Measurements from ENCODE around the gene SNX32.
"Not testable (repeated sequence)": the region's sequence is repeated elsewhere in the genome, so short reads cannot be mapped to it uniquely, and the experiment has no call there.

Gene SNX32

DNA sequence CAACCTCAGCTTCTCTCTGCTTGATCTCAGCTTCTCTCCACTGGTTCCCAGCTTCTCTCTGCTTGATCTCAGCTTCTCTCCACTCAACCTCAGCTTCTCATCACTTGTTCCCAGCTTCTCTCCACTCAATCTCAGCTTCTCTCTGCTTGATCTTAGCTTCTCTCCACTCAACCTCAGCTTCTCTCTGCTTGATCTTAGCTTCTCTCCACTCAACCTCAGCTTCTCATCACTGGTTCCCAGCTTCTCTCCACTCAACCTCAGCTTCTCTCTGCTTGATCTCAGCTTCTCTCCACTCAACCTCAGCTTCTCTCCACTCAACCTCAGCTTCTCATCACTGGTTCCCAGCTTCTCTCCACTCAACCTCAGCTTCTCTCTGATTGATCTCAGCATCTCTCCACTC, 1.5 kb upstream of the SNX32 start:
- DNase-seq = not testable (repeated sequence)

DNA sequence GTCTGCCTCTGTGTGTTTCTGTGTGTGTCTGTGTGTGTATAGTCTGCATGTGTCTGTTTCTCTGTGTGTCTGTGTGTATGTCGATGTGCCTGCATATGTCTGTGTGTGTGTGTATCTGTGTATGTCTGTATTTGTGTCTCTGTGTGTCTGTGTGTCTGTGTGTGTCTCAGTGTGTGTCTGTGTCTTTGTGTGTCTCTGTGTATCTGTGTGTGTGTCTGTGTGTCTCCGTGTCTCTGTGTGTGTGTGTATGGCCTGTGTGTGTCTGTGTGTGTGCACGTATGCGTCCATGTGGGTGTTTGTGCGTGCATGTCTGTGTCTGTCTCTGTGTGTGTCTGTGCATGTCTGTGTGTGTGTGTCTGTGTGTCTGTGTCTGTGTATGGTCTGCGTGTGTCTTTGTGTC, 439 bp downstream of the SNX32 start:
- no peak for DNase-seq

DNA sequence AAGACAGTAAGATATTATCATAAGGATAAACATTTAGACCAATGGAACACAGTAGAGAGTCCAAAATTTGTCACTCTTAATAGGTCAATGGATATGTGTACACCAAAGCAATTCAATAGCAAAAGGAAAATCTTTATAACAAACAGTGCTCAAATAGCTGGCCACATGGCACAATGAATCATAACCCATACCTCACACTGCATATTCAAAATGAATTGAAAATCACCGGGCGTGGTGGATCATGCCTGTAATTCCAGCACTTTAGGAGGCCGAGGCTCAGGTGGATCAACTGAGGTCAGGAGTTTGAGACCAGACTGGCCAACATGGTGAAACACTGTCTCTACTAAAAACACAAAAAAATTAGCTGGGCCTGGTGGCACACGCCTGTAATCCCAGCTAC, 8.4 kb downstream of the SNX32 start:
- DNase-seq = no peak

DNA sequence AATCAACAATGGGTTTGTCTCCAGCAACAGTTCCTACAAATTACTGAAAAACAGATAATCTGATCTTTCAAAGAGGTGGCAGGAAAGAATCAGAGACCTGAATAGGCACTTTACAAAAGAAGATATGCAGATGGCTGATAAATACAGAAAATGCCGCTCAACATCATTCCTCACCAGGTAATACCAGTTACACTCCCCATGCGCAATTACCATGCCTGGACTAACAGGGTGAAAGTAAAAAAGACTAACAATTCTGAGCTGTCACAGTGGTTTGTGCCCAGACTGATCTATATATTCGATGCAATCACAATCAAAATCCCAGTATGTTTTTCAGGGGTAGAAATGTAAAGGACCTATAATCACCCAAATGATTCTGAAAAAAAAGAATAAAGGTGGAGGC, 10.0 kb downstream of the SNX32 start:
- DNase-seq = no peak

DNA sequence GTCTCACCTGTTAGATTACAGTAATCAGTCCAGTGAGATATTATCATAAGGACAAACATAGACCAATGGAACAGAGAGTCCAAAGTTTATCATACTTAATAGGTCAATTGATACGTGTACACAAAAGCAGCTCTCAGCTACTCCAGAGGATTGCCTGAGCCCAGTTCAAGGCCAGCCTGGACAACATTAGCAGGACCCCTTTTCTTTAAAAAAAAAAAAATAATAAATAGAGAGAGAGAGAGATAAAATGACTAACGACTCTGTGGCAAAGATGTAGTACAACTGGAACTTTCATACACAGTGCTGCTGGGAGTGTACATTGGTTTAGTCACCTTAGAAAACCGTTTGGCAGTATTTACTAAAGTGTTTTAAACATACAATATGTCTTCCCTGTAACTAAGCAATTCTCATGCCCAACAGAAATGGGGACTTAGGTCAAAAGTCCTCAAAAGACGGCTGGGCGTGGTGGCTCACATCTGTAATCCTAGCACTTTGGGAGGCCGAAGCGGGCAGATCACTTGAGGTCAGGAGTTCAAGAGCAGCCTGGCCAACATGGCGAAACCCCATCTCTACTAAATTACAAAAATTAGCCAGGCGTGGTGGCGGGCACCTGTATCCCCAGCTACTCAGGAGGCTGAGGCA, 10.6 kb downstream of the SNX32 start:
- DNase-seq = no peak

DNA sequence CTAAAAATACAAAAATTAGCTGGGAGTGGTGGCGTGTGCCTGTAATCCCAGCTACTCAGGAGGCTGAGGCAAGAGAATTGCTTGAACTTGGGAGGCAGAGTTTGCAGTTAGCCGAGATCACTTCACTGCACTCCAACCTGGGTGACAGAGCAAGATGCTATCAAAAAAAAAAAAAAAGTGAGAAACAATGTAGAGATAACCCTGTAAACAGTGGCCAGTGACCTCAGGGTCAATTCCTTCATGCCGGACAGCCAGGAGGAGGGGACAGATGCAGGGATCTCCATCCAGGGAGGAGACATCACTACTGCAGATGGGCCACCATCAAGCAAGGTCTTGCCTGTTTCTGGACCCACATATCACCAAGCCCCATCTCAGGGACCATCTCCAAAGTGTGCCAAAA, 14.0 kb downstream of the SNX32 start:
- no peak for DNase-seq

DNA sequence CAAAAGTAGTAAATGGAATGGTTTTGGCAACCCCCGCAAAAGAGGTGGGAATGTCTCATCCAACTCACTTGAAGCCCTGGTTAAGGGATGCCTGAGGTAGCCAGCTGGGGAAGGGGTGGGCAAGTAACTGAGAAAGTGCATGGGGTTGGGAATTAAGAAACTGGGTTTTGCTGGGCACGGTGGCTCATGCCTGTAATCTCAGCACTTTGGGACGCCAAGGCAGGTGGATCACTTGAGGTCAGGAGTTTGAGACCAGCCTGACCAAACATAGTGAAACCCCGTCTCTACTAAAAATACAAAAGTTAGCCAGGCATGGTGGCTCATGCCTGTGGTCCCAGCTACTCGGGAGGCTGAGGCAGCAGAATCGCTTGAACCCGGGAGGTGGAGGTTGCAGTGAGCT, 14.9 kb downstream of the SNX32 start:
- DNase-seq = not testable (repeated sequence)

DNA sequence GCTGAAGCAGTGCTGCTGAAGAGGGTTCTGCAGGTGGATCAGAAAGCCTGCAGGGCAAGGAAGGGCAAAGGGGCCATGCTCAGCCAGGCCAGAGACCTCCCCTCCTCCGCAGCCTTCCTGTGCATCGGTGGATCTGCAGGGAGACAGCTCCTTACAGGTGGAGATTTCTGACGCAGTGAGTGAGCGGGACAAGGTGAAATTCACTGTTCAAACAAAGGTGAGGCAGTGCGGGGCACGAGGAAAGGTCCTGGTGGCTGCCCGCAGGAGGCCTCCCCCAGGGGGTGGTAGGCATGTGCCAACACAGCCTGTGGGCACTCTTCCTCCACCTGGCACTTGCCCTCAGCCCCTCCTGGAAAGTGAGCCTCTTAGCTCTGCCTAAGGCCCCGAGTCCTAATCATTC, 15.6 kb downstream of the SNX32 start:
- no peak for DNase-seq

DNA sequence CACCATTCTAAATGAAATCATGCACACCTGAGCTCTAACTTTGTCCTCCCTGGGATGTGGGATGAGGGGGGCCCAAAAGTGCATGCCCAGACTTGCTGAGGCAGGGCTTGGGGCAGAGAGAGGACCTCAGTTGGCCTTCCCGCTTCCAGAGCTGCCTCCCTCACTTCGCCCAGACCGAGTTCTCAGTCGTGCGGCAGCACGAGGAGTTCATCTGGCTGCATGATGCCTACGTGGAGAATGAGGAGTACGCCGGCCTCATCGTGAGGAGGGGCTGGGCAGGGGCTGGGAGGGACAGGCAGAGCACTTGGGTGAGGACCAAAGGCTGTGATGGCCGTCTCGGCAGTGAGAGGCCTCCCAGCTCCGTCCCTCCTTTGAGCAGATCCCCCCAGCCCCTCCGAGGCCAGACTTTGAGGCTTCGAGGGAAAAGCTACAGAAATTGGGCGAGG, 16.0 kb downstream of the SNX32 start:
- DNase-seq = no peak

DNA sequence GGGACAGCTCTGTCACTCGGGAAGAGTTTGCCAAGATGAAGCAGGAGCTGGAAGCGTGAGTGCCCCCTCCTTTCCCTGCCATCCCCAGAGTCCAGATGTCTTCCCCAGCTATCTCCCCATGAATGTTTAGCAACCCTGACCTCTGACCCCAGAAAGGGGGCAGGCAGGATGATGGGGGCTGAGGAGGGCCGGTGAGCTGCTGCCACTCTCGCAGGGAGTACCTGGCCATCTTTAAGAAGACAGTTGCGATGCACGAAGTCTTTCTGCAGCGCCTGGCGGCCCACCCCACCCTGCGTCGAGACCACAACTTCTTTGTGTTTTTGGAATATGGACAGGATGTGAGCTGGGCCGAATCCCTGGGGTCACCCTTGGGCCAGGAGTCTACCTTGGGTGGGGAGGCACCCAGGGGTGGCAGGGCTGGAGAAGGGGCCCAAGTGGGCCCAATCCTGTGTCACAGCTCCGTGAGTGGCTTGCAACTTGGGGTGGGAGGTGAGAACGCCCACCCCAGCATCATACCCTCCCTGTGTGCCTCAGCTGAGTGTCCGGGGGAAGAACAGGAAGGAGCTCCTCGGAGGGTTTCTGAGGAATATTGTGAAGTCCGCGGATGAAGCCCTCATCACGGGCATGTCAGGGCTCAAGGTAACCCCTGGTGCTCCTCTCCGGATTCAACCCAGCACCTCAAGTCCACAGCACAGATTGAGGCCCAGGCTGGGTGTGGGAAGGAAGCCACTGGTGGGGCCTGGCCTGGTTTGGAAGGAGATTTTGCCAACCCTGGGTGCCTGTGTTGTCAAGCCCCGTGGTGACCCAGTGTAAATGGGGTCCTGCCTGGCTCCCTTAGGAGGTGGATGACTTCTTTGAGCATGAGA, 16.7 kb downstream of the SNX32 start:
- DNase-seq = no peak

DNA sequence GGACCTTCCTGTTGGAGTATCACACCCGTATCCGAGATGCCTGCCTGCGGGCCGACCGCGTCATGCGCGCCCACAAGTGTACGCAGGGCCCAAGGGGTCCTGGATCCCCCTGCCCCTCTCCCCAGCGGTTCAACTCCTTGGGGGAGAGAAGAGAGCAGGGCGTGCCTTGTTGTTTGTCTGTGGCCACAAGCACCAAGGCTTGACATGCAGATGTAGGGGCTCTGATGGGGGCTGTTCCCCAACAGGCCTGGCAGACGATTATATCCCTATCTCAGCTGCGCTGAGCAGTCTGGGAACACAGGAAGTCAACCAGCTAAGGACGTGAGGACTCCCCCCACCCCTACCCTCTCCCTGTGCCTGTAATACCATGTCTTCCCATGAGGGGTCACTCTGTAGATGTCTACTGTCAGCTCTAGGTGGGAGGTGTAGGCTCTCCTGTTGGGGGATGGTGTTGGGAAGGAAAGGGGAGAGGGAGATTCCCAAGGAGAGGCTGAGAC, 17.4 kb downstream of the SNX32 start:
- no peak for DNase-seq

DNA sequence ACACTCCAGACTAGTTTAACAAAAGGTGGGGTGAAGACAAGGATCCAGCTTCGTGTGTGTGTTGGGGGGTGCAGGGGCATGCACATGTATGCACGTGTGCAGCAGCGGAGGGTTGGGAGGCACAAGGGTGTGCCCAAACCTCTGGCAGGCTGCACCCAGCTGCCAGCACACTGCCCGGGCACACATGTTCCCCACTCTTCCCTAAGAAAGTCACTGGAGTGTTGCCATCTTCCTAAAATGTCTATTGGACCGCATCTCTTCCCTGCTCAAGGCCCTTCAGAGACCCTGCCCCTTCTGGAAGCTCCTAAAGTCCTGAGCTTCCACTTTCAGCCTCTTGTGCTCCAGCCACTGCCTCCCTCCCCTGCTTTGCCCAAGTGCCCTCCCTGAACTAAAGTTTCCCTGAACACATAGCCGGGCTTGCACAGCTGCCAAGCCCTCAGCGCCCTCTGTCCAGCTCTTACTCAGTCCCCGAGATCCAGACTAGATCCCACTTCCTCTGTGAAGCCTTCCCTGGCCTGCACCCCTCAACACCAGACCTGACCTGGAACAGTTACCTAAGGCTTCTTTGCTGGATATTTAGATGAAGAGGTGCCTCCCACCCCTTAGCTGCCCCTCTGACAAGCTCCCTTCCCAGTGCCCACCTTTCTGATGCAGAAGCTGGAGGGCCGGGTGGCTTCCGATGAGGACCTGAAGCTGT, 18.2 kb downstream of the SNX32 start:
- no peak for DNase-seq

DNA sequence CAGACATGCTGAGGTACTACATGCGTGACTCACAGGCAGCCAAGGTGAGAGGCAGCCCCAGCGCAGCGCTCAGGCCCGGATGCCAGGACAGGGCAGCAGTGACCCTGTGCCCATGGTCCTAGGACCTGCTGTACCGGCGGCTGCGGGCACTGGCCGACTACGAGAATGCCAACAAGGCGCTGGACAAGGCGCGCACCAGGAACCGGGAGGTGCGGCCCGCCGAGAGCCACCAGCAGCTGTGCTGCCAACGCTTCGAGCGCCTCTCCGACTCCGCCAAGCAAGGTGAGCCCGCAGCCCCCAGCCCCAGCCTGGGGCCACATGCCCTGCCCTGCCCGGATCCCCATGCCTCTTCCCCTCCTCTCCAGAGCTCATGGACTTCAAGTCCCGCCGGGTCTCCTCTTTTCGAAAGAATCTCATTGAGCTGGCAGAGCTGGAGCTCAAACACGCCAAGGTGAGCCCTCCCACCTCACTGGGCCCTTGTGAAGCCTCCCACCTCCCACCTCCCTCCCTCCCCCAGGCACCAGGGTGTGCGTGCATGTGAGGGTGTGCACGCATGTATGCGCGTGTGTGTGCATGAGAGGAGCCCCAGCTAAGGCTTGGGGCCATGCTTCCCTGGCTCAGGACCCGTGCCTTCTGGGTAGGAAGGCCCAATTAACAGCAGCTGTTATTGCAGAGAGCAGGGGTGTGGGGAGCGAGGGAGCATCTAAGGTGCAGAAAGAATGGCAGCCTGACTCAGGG, 18.9 kb downstream of the SNX32 start:
- no peak for DNase-seq

DNA sequence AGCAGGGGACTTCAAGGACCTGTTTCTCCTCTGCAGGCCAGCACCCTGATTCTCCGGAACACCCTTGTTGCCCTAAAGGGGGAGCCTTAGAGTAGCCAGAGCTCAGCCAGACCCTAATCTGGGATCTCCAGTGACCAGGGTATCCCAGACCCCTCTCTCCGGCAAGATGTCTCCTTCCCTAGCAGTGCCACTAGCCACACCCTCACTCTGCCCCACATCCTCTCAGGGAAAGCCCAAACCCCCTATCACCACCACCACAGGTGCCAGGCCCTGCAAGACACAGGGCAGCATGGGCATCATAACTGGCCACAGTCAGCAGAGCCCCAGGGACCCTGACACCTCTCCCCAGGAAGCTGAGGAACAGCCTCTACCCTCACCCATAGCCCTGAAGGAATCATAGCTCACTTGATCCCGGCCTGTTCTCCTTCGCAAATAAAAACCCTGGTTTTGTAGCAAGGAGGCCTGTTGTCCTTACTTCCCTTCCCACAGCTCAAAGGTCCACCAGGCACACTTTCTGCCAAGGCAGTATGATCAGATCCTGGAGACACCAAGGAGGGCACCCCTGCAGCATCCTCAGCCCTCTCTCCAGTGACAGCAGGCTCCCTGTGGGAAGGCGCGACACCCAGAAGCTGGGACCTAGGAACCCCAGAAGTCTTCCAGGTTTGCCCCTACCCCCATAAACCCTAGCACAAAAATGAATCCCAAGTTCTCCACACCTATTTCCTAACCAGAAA, 19.6 kb downstream of the SNX32 start:
- no peak for DNase-seq

DNA sequence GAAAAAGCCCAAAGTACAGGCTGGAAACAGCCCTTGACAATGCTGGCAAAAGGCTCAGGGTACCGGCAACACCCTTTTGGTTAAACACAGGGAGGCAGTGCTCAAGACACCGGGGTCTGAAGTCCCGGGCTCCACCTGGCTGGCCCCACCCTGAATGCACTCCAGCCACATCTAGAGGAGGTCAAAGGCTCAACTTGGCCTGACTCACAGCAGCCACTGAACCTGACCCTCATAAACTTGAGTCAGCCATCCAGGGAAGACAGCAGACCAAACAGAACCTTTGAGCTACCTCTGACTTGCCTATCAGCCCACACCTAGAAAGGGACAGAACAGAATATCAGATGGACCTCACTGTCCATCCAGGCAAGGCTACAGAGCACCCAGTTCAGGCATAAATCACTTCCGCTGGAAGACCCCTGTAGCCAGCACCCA, 20.4 kb downstream of the SNX32 start:
- DNase-seq = no peak

DNA sequence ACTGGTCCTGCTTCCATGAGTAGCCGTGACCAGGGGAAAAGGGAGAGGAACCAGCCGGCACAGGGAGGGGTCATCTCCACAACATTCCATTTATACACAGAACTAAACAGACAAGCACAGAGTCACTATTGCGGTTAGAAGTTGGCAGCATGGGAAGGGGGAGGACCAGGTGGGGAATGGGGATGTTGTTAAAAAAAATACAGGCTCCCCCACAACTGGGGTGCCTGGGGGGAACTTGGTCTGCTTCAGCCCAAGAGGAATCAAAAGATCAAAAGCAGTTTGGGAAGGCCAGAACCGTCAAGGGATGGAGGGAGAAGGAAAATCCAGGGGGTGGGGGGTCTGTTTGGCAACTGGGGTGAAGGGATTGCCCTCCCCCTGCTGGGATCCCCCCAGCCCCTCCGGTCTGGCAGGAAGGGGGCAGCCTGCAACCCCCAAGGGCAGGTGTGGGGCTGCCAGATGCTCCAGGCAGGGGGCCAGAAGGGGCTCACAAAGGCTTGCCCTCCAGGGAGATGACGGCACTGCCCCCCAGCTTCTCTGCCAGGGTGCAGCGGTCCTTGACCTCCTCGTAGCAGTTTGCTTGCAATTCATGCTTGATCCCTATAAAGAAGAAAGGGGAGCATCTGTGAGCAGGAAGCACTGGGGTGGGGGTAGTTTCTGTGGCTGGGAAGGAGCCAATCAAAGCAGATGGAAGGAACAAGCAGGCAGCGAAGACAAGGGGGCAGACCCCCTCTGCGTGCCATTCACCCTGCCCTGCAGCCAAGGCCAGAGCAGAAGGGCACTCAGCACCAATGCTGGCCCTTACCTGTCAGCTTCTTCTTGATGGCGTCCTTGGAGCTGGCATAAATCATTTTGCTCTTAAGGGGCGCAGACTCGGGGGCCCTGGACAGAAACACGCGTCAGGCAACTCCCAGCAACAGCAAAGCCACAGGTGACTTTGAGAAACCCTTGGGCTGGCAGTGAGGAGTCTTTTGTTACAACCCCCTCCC, 21.4 kb downstream of the SNX32 start:
- DNase-seq = no peak

DNA sequence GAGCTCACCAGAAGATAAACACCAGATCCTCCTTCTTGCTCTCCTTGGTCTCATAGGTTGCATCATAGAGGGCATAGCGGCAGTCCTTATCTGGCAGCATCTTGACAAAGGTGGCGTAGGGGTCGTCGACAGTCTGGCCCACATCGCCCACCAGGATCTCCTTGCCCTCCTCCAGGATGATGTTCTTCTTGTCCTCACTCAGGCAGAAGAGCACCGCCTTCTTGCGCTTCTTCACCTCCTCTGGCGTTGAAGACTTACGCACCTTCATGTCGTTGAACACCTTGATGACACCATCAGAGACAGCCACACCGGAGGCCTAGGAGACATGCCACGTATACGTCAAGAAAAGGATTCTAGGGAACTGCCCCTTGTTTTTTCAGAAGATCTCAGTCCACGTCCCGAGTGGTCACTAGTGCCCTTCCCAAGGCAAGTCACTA, 22.2 kb downstream of the SNX32 start:
- no peak for DNase-seq

DNA sequence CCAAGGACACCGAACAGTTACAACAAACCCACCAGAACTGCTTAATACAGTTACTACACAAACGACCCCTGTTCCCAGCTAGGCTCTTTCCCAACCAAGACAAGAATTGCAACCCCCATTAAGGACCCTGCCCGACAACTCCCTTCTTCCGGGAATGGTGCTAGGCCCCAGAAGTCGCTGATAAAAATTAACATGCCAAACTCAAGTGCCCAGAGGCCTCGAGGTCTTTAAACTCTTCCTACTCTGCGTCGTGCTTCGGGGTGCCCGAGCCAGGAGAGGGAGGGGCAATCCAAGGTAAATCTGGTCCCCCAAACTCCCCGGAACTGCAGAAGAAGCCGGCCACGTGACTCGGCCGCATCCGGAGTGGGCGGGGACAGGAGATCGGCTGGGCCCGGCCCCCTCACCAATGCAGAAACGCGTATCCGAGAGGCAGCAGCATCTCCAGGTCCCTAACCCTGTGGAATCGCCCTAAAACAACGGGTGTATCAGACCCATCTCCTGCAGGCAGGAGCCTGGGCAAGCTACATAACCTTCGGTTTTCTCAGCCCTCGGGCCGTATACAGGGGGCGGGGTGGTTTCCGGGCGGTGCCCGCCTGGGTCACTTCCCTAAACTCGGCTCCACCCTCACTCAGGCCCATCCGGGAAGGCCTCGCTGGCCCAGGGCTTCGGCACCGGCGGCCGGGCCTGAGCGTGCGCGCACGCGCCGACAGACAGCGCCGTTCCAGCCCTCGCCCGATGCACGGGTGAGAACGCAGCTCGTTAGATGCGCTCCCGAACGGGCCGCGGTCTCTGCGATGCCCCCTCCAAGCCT, 23.1 kb downstream of the SNX32 start:
- DNase-seq = peak; percentile 49

DNA sequence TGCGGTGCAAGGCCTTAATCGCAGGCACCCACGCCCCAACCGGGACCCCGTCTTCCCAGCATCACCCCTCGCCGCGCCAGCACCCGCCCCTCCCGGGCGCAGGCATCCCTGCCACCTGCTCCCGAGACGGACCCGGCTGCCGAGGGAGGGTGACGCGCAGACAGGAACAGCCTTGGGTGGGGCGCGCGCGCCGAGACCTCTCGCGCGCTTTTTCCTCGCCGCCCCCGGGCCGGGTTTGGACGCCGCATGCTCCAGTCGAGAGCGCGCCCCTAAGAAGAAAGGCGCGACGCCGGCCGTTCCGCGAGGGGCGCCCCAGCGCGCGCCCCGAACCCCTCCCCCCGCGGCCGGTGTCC, 23.7 kb downstream of the SNX32 start:
- DNase-seq = no peak
